GM21717 (cell line): ENCODE results near the gene EFL1.

Source experiments
- ATAC-seq: cut with Tn5 transposase; IDR thresholded peaks from one replicate; pipeline ENCODE4 v1.9.1; 2021; ENCODE audit warnings: mild to moderate bottlenecking, moderate library complexity; ENCODE audit not compliant: unreplicated experiment

Gene EFL1

GRCh38 chr15:82127581-82127980, 135.0 kb downstream of the EFL1 start:
- no peak for ATAC-seq

GRCh38 chr15:82126346-82126745, 136.2 kb downstream of the EFL1 start:
- no peak for ATAC-seq

- ATAC-seq: no peak
These were observed 137.9 kb downstream of the EFL1 start for GRCh38 chr15:82124331-82125263.

- ATAC-seq: no peak
These were observed 139.7 kb downstream of the EFL1 start for GRCh38 chr15:82122746-82123400.

- ATAC-seq: no peak
These were observed 144.5 kb downstream of the EFL1 start for GRCh38 chr15:82118040-82118439.

GRCh38 chr15:82117296-82117695, 145.2 kb downstream of the EFL1 start:
- no peak for ATAC-seq

GRCh38 chr15:82114660-82115059, 147.9 kb downstream of the EFL1 start:
- no peak for ATAC-seq

- ATAC-seq: no peak
These were observed 149.3 kb downstream of the EFL1 start for GRCh38 chr15:82113106-82113715.

- ATAC-seq: no peak
These were observed 150.6 kb downstream of the EFL1 start for GRCh38 chr15:82111918-82112317.

GRCh38 chr15:82110144-82110543, 152.4 kb downstream of the EFL1 start:
- no peak for ATAC-seq

- peak; percentile 93 for ATAC-seq
These were observed 153.9 kb downstream of the EFL1 start for GRCh38 chr15:82108489-82109078.

GRCh38 chr15:82106679-82107078, 155.9 kb downstream of the EFL1 start:
- no peak for ATAC-seq

GRCh38 chr15:82105451-82106215, 156.9 kb downstream of the EFL1 start:
- no peak for ATAC-seq

GRCh38 chr15:82103468-82103867, 159.1 kb downstream of the EFL1 start:
- no peak for ATAC-seq

GRCh38 chr15:82100111-82100929, 162.2 kb downstream of the EFL1 start:
- no peak for ATAC-seq

- ATAC-seq: no peak
These were observed 163.9 kb downstream of the EFL1 start for GRCh38 chr15:82098674-82099073.

GRCh38 chr15:82095803-82096202, 166.7 kb downstream of the EFL1 start:
- no peak for ATAC-seq

- ATAC-seq: no peak
These were observed 168.7 kb downstream of the EFL1 start for GRCh38 chr15:82093774-82094211.

- ATAC-seq: no peak
These were observed 169.2 kb downstream of the EFL1 start for GRCh38 chr15:82093325-82093724.
